ACC112 (cell line): ENCODE results near the gene PPFIA1.
"Not testable (repeated sequence)": the region's sequence is repeated elsewhere in the genome, so short reads cannot be mapped to it uniquely, and the experiment has no call there.

Source experiments
- H2AFZ ChIP-seq: fragments of 200-600 bp; sonication (generic); one replicate; pipeline ENCODE4 v1.6.0; 2017; ENCODE audit warnings: antibody characterized with exemption, low read length; ENCODE audit not compliant: unreplicated experiment
- H3K27ac ChIP-seq: fragments of 200-600 bp; sonication (generic); 2 replicates; pipeline ENCODE4 v1.5.1; 2014; ENCODE audit warnings: low read depth, mild to moderate bottlenecking, antibody characterized with exemption, low read length, moderate library complexity
- H3K27me3 ChIP-seq: fragments of 200-600 bp; sonication (generic); 2 replicates; pipeline ENCODE4 v1.6.1; 2014; ENCODE audit warnings: mild to moderate bottlenecking, antibody characterized with exemption, low read length, moderate library complexity, mixed read lengths; ENCODE audit not compliant: insufficient read depth
- H3K36me3 ChIP-seq: fragments of 200-600 bp; sonication (generic); 2 replicates; pipeline ENCODE4 v1.6.1; 2016; ENCODE audit warnings: mild to moderate bottlenecking, antibody characterized with exemption, low read length, moderate library complexity, mixed read lengths; ENCODE audit not compliant: insufficient read depth
- H3K4me1 ChIP-seq: fragments of 200-600 bp; sonication (generic); one replicate; pipeline ENCODE4 v1.6.1; 2016; ENCODE audit warnings: low read length, mixed read lengths; ENCODE audit not compliant: insufficient read depth, unreplicated experiment, control insufficient read depth
- H3K4me3 ChIP-seq: fragments of 200-600 bp; sonication (generic); 2 replicates; pipeline ENCODE4 v1.5.1; 2014; ENCODE audit warnings: mild to moderate bottlenecking, low read depth, low read length
- H3K79me2 ChIP-seq: fragments of 200-600 bp; sonication (generic); one replicate; pipeline ENCODE4 v1.6.0; 2016; ENCODE audit warnings: low read length; ENCODE audit not compliant: control insufficient read depth, unreplicated experiment, insufficient read depth

The PPFIA1 gene

GRCh38 chr11:70387564-70387963 lies 117.1 kb downstream of the PPFIA1 start:
- peaks cover 3% of the 10 kb centered on the region for H3K4me1 ChIP-seq
- peaks cover 7% of the 10 kb centered on the region for H3K36me3 ChIP-seq
- no peak overlapping the region for H3K27ac ChIP-seq
- no peak overlapping the region for H3K4me3 ChIP-seq
- H3K79me2 ChIP-seq: peaks cover 5% of the 10 kb centered on the region
- H3K27me3 ChIP-seq: no peaks in the 10 kb centered on the region
- no peak overlapping the region for H2AFZ ChIP-seq

GRCh38 chr11:70389201-70389600 lies 118.7 kb downstream of the PPFIA1 start:
- no peaks in the 10 kb centered on the region for H3K4me1 ChIP-seq
- H3K27ac ChIP-seq: no peak overlapping the region
- no peak overlapping the region for H2AFZ ChIP-seq
- peaks cover 7% of the 10 kb centered on the region; the same call in 1 of the 2 replicates for H3K36me3 ChIP-seq
- peaks cover 5% of the 10 kb centered on the region for H3K79me2 ChIP-seq
- no peak overlapping the region for H3K4me3 ChIP-seq
- H3K27me3 ChIP-seq: no peaks in the 10 kb centered on the region

- H3K36me3 ChIP-seq, H2AFZ ChIP-seq, H3K4me1 ChIP-seq, H3K27me3 ChIP-seq, H3K4me3 ChIP-seq, H3K27ac ChIP-seq: not testable (repeated sequence)
- peaks cover 12% of the 10 kb centered on the region for H3K79me2 ChIP-seq
Observed at GRCh38 chr11:70390882-70391281, 120.4 kb downstream of the PPFIA1 start.

- no peak overlapping the region for H3K4me3 ChIP-seq
- H3K4me1 ChIP-seq: peaks cover 2% of the 10 kb centered on the region
- no peaks in the 10 kb centered on the region for H3K27me3 ChIP-seq
- H2AFZ ChIP-seq: no peak overlapping the region
- H3K79me2 ChIP-seq: peaks cover 37% of the 10 kb centered on the region
- H3K36me3 ChIP-seq: no peaks in the 10 kb centered on the region
- H3K27ac ChIP-seq: no peak overlapping the region
Observed at GRCh38 chr11:70394211-70394950, 123.9 kb downstream of the PPFIA1 start.

- Histone ChIP-seq H3K27ac (peak overlapping the region; percentile 41), H3K27me3 (no peaks in the 10 kb centered on the region), H3K4me3 (peak overlapping the region; percentile 99), H3K79me2 (peaks cover 65% of the 10 kb centered on the region), H2AFZ (peak overlapping the region; percentile 90), H3K4me1 (peaks cover 17% of the 10 kb centered on the region), H3K36me3 (no peaks in the 10 kb centered on the region)
Observed at GRCh38 chr11:70397336-70397982, 127.0 kb downstream of the PPFIA1 start.

DNA sequence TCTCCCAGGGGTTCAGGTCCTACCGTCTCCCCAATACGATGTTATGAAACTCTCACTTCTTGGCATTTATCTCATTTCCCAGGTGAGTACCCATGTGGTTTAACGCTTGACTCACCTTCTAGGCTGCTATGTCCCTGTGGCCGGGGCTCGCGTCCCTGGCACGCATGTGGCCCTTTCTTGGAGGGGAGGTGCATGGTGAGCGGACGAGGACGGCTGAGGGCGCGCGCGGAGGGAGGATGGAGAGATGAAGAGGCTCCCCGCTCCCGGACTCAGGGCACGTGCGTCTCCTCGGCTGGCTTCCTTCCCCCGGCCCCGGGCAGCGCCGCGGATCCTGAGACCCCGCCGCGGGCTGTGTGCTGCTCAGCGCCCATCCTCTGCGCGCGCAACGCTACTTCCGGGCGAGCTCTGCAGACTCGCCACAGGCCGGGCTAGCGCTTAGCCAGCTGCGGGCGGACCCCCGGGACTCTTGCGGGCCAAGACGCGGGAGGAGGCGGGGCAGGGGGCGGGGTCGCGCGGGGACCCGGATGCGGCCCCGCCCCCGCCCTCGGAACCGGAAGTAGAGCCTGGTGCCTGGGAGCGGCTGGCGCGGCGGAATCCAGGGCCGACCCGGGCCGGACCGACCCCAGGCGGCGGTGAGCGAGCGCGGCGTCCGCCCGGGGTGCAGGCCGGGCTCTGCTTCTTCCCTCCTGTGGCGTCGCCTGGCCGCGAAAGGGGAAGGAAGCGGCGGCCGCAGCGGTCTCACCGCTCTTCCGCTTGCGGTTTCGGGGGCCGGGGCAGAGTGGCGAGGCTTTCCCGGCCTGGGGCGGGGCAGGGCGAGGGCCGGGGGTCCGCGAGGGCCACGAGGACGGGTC lies 127.7 kb downstream of the PPFIA1 start, which contains the start of gene CTTN:
Gene CTTN (plus strand): TSS at position 547 of the 851 bp plus-strand sequence. CDS start 8,769 bp downstream, outside the sequence.
- peak within 1 kb of the TSS; percentile 99 for H3K4me3 ChIP-seq
- peaks cover 72% of the 10 kb centered on the region for H3K79me2 ChIP-seq
- peaks cover 19% of the 10 kb centered on the region for H3K4me1 ChIP-seq
- peak within 1 kb of the TSS; percentile 85 for H3K27ac ChIP-seq
- H2AFZ ChIP-seq: peak within 1 kb of the TSS; percentile 90
- no peaks in the 10 kb centered on the region for H3K36me3 ChIP-seq
- H3K27me3 ChIP-seq: no peaks in the 10 kb centered on the region

GRCh38 chr11:70398834-70399680 lies 128.6 kb downstream of the PPFIA1 start:
- Histone ChIP-seq H3K4me1 (peaks cover 22% of the 10 kb centered on the region), H3K4me3 (peak overlapping the region; percentile 99), H3K79me2 (peaks cover 81% of the 10 kb centered on the region), H3K36me3 (no peaks in the 10 kb centered on the region), H2AFZ (peak overlapping the region; percentile 66), H3K27me3 (no peaks in the 10 kb centered on the region), H3K27ac (peak overlapping the region; percentile 85)

- Histone ChIP-seq H3K27ac (peak overlapping the region; percentile 85), H3K79me2 (peaks cover 86% of the 10 kb centered on the region), H3K4me3 (peak overlapping the region; percentile 99), H3K27me3 (no peaks in the 10 kb centered on the region), H3K4me1 (peaks cover 24% of the 10 kb centered on the region), H2AFZ (no peak overlapping the region), H3K36me3 (no peaks in the 10 kb centered on the region)
Observed at GRCh38 chr11:70399681-70400112, 129.2 kb downstream of the PPFIA1 start.

DNA sequence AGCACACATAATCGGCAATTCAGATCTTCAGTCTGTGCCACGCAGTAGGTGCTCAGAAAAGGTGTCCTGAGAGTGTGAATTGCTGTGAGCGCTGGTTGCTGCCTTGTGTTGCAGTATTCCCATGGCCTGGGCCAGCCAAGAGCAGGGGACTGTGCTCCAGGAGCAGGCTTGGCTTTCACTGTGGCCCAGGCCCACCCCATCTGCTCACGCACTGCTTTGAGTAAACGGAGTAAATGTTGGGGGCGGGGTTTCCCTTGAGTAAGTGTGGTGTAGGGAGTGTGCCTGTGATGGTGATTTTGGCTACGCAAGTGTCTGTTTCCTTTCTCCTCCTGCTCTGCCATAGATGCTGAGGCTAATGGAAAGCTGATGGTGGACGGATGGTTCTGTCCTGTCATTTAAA lies 130.2 kb downstream of the PPFIA1 start:
- peaks cover 24% of the 10 kb centered on the region for H3K4me1 ChIP-seq
- no peak overlapping the region for H2AFZ ChIP-seq
- no peaks in the 10 kb centered on the region for H3K27me3 ChIP-seq
- H3K79me2 ChIP-seq: peaks cover 89% of the 10 kb centered on the region
- H3K36me3 ChIP-seq: peaks cover 8% of the 10 kb centered on the region; the same call in 1 of the 2 replicates
- peak overlapping the region; percentile 85; the same call in 1 of the 2 replicates for H3K27ac ChIP-seq
- H3K4me3 ChIP-seq: peak overlapping the region; percentile 99

GRCh38 chr11:70402016-70402415 lies 131.5 kb downstream of the PPFIA1 start:
- H3K27ac ChIP-seq: no peak overlapping the region
- H3K79me2 ChIP-seq: peaks cover 86% of the 10 kb centered on the region
- peaks cover 24% of the 10 kb centered on the region for H3K4me1 ChIP-seq
- H3K36me3 ChIP-seq: peaks cover 13% of the 10 kb centered on the region
- H3K27me3 ChIP-seq: no peaks in the 10 kb centered on the region
- no peak overlapping the region for H2AFZ ChIP-seq
- no peak overlapping the region for H3K4me3 ChIP-seq
